ENCODE results near the gene MYRFL. TPM values are rescaled to one million over a fixed set of nuclear protein-coding genes. Genes with fewer than 3 reads are reported as not detected.
"Not testable (repeated sequence)": the region's sequence is repeated elsewhere in the genome, so short reads cannot be mapped to it uniquely, and the experiment has no call there.

Gene MYRFL
- total RNA-seq = 1 to 10 TPM in 1 of 3 donors, not detected in 2; 1.3 TPM

GRCh38 chr12:69824966-69825560 is at the start of gene MYRFL:
MYRFL (plus strand) TSS chr12:69825227; CDS start chr12:69825518, 291 bp downstream.
- H3K4me3 ChIP-seq = no peak within 1 kb of the TSS
- H3K9me3 ChIP-seq = no peaks in the 10 kb centered on the region
- H3K4me1 ChIP-seq = peaks cover 2 to 3% of the 10 kb centered on the region in 2 donors
- intact Hi-C loops (cut with DNase I; ENCODE audit: low total_unique reads) = loop anchor here (5.0 kb wide), 1 partner anchor 198 kb away; no protein-coding TSS in a partner anchor
- H3K36me3 ChIP-seq = no peaks in the 10 kb centered on the region
- no peaks in the 10 kb centered on the region for H3K27me3 ChIP-seq
- TF ChIP-seq POLR2A (IDR thresholded peaks at IDR 0.05) (no peak), CTCF (IDR thresholded peaks at IDR 0.05) (no peak), POLR2AphosphoS5 (IDR thresholded peaks at IDR 0.05) (no peak)
- H3K27ac ChIP-seq = no peak within 1 kb of the TSS
- no peak for DNase-seq (ENCODE audit: low spot score in 2 of 2)

DNA sequence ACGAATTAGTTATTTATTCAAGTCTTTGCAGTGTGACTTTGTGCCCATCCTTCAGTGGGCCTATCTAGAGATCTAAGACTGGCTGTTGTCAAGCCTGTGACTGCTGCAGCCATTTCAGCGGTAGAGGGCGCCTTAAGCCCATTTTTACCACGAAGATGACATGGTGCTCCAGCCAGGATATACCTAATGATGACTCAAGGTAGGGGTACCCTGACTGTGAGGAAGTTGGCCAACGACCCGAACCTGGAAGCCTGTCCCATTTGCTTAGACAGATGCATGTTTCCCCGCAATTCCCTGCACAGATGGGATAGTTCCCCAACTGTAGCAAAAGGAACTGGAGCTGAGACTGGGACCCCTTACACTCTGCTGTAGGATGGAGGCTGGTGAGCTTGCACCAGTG is 45.1 kb upstream of the MYRFL start:
- DNase-seq (ENCODE audit: low spot score in 2 of 2) = no peak
- Histone ChIP-seq H3K9me3 (peaks cover 0 to 3% of the 10 kb centered on the region in 2 donors), H3K36me3 (no peaks in the 10 kb centered on the region), H3K4me3 (no peak overlapping the region), H3K4me1 (no peaks in the 10 kb centered on the region), H3K27me3 (no peaks in the 10 kb centered on the region), H3K27ac (no peak overlapping the region)
- intact Hi-C loops (cut with DNase I; ENCODE audit: low total_unique reads) = no loop called here
- TF ChIP-seq CTCF (IDR thresholded peaks at IDR 0.05) (no peak), POLR2A (IDR thresholded peaks at IDR 0.05) (no peak)

DNA sequence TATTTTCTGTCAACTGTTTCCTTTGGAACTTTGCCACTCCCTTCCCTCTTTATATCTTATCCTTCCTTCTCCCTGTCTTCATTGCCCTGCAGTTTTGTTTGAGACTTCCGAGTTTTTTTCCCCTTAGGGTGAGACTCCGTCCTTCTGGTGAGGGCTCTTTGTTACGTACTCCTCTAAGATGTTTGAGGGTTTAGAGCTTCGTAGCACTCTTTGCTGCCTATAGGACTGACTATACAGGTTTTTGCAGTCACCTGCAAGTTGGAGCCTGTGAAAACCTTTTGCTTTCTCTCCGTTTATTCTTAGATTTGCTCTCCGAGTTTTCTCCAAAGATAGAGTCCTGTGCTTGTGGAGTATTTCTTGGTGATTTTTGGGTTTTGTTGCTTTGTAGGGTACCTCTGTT is 41.7 kb upstream of the MYRFL start:
- no peak for DNase-seq (ENCODE audit: low spot score in 2 of 2)
- no peak for TF ChIP-seq POLR2A (IDR thresholded peaks at IDR 0.05)
- TF ChIP-seq CTCF (IDR thresholded peaks at IDR 0.05) = no peak
- no peak for TF ChIP-seq POLR2AphosphoS5 (IDR thresholded peaks at IDR 0.05)
- Histone ChIP-seq H3K9me3 (peaks cover 0 to 3% of the 10 kb centered on the region in 2 donors), H3K36me3 (peaks cover 5% of the 10 kb centered on the region), H3K27me3 (no peaks in the 10 kb centered on the region), H3K27ac (no peak overlapping the region), H3K4me3 (no peak overlapping the region), H3K4me1 (no peaks in the 10 kb centered on the region)
- intact Hi-C loops (cut with DNase I; ENCODE audit: low total_unique reads) = no loop called here

- no peaks in the 10 kb centered on the region for H3K27me3 ChIP-seq
- intact Hi-C loops (cut with DNase I; ENCODE audit: low total_unique reads) = no loop called here
- H3K4me1 ChIP-seq = no peaks in the 10 kb centered on the region
- H3K4me3 ChIP-seq = no peak overlapping the region
- H3K36me3 ChIP-seq = peaks cover 5% of the 10 kb centered on the region
- DNase-seq (ENCODE audit: low spot score in 2 of 2) = no peak
- H3K9me3 ChIP-seq = peaks cover 14 to 20% of the 10 kb centered on the region in 2 donors
- TF ChIP-seq CTCF (IDR thresholded peaks at IDR 0.05) (no peak), POLR2AphosphoS5 (IDR thresholded peaks at IDR 0.05) (no peak), POLR2A (IDR thresholded peaks at IDR 0.05) (no peak)
- no peak overlapping the region for H3K27ac ChIP-seq
Measured at GRCh38 chr12:69789351-69789750, 35.7 kb upstream of the MYRFL start.

DNA sequence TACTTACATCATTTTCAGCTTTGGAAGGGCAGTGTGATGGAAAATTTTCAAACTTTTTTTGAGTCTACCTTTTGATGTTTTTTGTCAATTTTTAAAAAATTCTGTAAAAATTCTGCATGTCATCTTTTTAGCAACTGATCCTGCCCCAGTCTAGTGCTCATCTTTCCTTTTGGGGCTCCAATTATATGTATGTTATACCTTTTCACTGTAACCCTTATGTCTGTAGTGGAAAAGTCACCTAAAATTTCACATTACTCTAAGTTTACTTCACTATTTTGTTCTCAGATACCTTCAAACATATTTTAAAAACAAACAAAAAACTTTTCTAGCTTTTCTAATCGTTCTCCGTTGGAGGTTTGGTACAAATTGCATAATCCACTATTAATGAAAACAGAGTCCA is 32.5 kb upstream of the MYRFL start:
- TF ChIP-seq POLR2A (IDR thresholded peaks at IDR 0.05) (no peak), POLR2AphosphoS5 (IDR thresholded peaks at IDR 0.05) (no peak), CTCF (IDR thresholded peaks at IDR 0.05) (no peak)
- intact Hi-C loops (cut with DNase I; ENCODE audit: low total_unique reads) = no loop called here
- peaks cover under 1% of the 10 kb centered on the region for H3K36me3 ChIP-seq
- H3K4me3 ChIP-seq = no peak overlapping the region
- no peak overlapping the region for H3K27ac ChIP-seq
- H3K9me3 ChIP-seq = peaks cover 14 to 20% of the 10 kb centered on the region in 2 donors
- no peaks in the 10 kb centered on the region for H3K27me3 ChIP-seq
- DNase-seq (ENCODE audit: low spot score in 2 of 2) = no peak
- no peaks in the 10 kb centered on the region for H3K4me1 ChIP-seq

GRCh38 chr12:69807101-69807897 is 17.7 kb upstream of the MYRFL start:
- intact Hi-C loops (cut with DNase I; ENCODE audit: low total_unique reads); H3K27ac ChIP-seq: not testable (repeated sequence)

More at GRCh38 chr12:69807101-69807897, 17.7 kb upstream of the MYRFL start:
- not testable (repeated sequence) for DNase-seq (ENCODE audit: low spot score in 2 of 2); H3K4me3 ChIP-seq; H3K36me3 ChIP-seq; H3K4me1 ChIP-seq; H3K27me3 ChIP-seq; H3K9me3 ChIP-seq

Data from breast epithelium (tissue), 4 donors.